OCI-LY1 (cell line): ENCODE measurements around the gene SMCO1.

Source experiments
- EZH2 ChIP-seq: fragments of 200-600 bp; sonication (generic), shearing (Covaris generic); IDR thresholded peaks from 2 replicates; pipeline ENCODE4 v1.8.0; 2017; ENCODE audit warnings: borderline replicate concordance, mixed run types, mild to moderate bottlenecking, antibody characterized with exemption, low read length, moderate library complexity, mixed read lengths
- TF ChIP-seq, protein P1 (sequence below): fragments of 200-600 bp; sonication (generic), shearing (Covaris generic); IDR thresholded peaks from 2 replicates; pipeline ENCODE4 v1.5.1; 2017; ENCODE audit warnings: mild to moderate bottlenecking, antibody characterized with exemption, low read length, moderate library complexity, mixed read lengths

DNA sequence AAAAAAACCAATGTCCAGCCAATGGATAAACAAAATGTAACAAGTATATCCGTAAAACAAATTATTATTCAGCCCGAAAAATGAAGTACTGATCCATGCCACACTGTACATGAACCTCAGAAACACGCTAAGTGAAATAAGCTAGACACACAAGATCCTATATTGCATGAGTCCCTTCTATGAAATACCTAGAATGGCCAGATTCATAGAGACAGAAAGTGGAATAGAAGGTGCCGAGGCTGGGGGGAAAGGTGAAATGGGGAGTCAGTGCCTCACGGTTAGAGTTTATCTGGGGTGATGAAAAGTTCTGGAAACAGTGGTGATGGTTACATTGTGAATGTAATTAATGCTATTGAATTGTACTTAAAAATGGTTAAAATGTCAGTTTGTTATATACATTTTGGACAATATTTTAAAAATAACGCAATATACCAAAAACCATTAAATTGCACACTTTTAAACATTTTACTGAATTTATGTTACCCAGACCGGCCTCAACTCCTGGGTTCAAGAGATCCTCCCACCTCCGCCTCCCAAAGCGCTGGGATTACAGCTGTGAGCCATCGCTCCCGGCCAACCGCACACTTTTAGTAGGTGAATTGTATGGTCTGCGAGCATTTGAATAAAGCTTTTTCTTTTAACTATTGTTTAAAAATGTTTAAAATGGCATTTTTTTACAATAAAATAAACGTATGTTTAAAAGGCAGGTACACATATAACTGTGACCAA, 13.7 kb downstream of the SMCO1 start:
- TF ChIP-seq, protein P1, sequence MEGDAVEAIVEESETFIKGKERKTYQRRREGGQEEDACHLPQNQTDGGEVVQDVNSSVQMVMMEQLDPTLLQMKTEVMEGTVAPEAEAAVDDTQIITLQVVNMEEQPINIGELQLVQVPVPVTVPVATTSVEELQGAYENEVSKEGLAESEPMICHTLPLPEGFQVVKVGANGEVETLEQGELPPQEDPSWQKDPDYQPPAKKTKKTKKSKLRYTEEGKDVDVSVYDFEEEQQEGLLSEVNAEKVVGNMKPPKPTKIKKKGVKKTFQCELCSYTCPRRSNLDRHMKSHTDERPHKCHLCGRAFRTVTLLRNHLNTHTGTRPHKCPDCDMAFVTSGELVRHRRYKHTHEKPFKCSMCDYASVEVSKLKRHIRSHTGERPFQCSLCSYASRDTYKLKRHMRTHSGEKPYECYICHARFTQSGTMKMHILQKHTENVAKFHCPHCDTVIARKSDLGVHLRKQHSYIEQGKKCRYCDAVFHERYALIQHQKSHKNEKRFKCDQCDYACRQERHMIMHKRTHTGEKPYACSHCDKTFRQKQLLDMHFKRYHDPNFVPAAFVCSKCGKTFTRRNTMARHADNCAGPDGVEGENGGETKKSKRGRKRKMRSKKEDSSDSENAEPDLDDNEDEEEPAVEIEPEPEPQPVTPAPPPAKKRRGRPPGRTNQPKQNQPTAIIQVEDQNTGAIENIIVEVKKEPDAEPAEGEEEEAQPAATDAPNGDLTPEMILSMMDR: no peak
- no peak for TF ChIP-seq EZH2
